Kidney (tissue), 14 donors: Measurements from ENCODE around the gene ZFP69B. TPM values are rescaled to one million over a fixed set of nuclear protein-coding genes. Genes with fewer than 3 reads are reported as not detected.
A peak's percentile ranks its signal among the peaks of the same experiment; 100 is the strongest.

Experiments used
- DNase-seq, 5 donors: peaks; one replicate each; pipeline ENCODE4 v3.0.0-alpha.2; 2013 to 2020
- FAIRE-seq: peaks from 2 replicates; lab custom pipeline; 2012; peaks lifted over from hg19 to GRCh38; lab: Jason Lieb, UNC
- H3K27ac ChIP-seq, 2 donors: one replicate each; pipeline ENCODE4 v1.7.0; 2013; ENCODE audit warnings: low read depth in 2 of 2, low read length in 2 of 2, inconsistent platforms in 1 of 2
- H3K27me3 ChIP-seq: one replicate; pipeline ENCODE4 v1.7.1; 2013; ENCODE audit warnings: low read length, inconsistent platforms; ENCODE audit not compliant: control insufficient read depth, insufficient read depth
- H3K36me3 ChIP-seq, 3 donors: one replicate each; pipeline versions ENCODE4 v1.7.0 to v1.7.1; 2013; ENCODE audit warnings: low read length in 3 of 3, control low read depth in 1 of 3, inconsistent platforms in 1 of 3; ENCODE audit not compliant: insufficient read depth in 3 of 3, control insufficient read depth in 2 of 3
- H3K4me1 ChIP-seq, 3 donors: one replicate each; pipeline versions ENCODE4 v1.7.0 to v1.7.1; 2013; ENCODE audit warnings: low read length in 3 of 3, inconsistent platforms in 1 of 3, low read depth in 1 of 3; ENCODE audit not compliant: control insufficient read depth in 2 of 3, insufficient read depth in 2 of 3
- H3K4me3 ChIP-seq, 3 donors: one replicate each; pipeline versions ENCODE4 v1.7.0 to v1.8.1; 2013; ENCODE audit warnings: low read length in 3 of 3, control low read depth in 1 of 3, inconsistent platforms in 1 of 3
- H3K9ac ChIP-seq, 3 donors: one replicate each; pipeline versions ENCODE4 v1.7.0 to v1.7.1; 2013; ENCODE audit warnings: low read length in 3 of 3, control low read depth in 1 of 3, inconsistent platforms in 1 of 3
- H3K9me3 ChIP-seq, 3 donors: one replicate each; pipeline versions ENCODE4 v1.7.0 to v1.7.1; 2013; ENCODE audit warnings: low read length in 3 of 3, control low read depth in 1 of 3, inconsistent platforms in 1 of 3; ENCODE audit not compliant: control insufficient read depth in 2 of 3, insufficient read depth in 1 of 3
- intact Hi-C: fragments of 100-400 bp; cut with DNase I; formaldehyde crosslinking; loops from one replicate; pipeline ENCODE4 v1.11.1; 2022
- polyA plus RNA-seq: library from polyadenylated mRNA; stranded (reverse); fragments of 350-450 nt; fragmentation: Illumina TruSeq; extraction: RNeasy Lipid Tissue Mini Kit (QIAGEN cat#74804); gene quantifications from one replicate; pipeline ENCODE4 v1.2.3, GENCODE V29; 2014; ENCODE audit warnings: low read depth, low replicate concordance; ENCODE audit not compliant: insufficient read depth
- total RNA-seq: library from RNA; stranded (reverse); fragmentation: NEBNext Ultra II Directional; extraction: Animal tissue kit (Norgen Biotek cat#: 25700); gene quantifications from one replicate; pipeline ENCODE4 v1.2.1, GENCODE V29; 2021
- TF ChIP-seq, protein P1 (sequence below): IDR thresholded peaks from 3 replicates; pipeline ENCODE4 v1.5.1; 2012; ENCODE audit warnings: mild to moderate bottlenecking, moderate library complexity, borderline replicate concordance; ENCODE audit not compliant: insufficient read depth; ENCODE audit errors: extremely low read depth
- donor health status: control.
- donor health status: control.
- donor health status: control.
- donor health status: control.
- donor health status: control.
- donor health status: DM: yes; HTN: yes; CAD: no.
- donor health status: Normal renal cell carcinoma (clear cell type).

ZFP69B gene
- total and polyA plus RNA-seq, 2 donors from 2014 or later: 0.62 to 2.1 TPM

DNA sequence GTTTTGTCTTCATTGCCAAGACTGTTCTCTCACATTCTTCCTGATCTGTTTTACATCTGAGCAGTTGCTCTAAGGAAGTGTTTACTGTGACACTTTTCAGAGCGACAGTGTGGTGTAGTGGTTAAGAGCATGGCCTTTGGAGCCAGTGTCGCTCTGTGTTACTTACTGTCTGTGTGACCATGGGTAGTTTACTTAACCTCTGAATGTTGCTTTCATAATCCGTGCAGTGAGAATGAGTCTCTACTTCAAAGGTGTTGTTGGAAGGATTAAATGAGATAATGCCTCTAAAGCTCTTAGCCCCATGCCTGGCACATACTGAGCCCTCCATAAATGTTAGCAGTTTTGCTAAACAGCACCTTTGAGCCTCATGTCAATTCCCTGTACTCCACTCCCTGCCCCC, 35.9 kb upstream of the ZFP69B start:
- FAIRE-seq: no peak
- intact Hi-C loops: no loop called here
- TF ChIP-seq, protein P1, sequence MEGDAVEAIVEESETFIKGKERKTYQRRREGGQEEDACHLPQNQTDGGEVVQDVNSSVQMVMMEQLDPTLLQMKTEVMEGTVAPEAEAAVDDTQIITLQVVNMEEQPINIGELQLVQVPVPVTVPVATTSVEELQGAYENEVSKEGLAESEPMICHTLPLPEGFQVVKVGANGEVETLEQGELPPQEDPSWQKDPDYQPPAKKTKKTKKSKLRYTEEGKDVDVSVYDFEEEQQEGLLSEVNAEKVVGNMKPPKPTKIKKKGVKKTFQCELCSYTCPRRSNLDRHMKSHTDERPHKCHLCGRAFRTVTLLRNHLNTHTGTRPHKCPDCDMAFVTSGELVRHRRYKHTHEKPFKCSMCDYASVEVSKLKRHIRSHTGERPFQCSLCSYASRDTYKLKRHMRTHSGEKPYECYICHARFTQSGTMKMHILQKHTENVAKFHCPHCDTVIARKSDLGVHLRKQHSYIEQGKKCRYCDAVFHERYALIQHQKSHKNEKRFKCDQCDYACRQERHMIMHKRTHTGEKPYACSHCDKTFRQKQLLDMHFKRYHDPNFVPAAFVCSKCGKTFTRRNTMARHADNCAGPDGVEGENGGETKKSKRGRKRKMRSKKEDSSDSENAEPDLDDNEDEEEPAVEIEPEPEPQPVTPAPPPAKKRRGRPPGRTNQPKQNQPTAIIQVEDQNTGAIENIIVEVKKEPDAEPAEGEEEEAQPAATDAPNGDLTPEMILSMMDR: no peak

DNA sequence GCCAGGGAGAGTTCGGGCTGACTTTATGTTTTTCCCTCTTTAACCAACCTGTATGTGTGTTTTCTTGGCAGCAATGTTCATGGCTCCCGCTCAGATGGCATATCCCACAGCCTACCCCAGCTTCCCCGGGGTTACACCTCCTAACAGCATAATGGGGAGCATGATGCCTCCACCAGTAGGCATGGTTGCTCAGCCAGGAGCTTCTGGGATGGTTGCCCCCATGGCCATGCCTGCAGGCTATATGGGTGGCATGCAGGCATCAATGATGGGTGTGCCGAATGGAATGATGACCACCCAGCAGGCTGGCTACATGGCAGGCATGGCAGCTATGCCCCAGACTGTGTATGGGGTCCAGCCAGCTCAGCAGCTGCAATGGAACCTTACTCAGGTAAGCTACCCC, 33.6 kb upstream of the ZFP69B start:
- no peaks in the 10 kb centered on the region for H3K27me3 ChIP-seq
- intact Hi-C loops: no loop called here
- TF ChIP-seq, protein P1: no peak

More for the DNA sequence above, 35.9 kb upstream of the ZFP69B start:
- DNase-seq: no peak
- Histone ChIP-seq H3K4me1 (no peaks in the 10 kb centered on the region), H3K27me3 (no peaks in the 10 kb centered on the region), H3K4me3 (no peak overlapping the region), H3K27ac (no peak overlapping the region), H3K9me3 (no peaks in the 10 kb centered on the region), H3K36me3 (peaks cover 0 to 18% (median 2%) of the 10 kb centered on the region in 3 donors), H3K9ac (no peak overlapping the region)

DNA sequence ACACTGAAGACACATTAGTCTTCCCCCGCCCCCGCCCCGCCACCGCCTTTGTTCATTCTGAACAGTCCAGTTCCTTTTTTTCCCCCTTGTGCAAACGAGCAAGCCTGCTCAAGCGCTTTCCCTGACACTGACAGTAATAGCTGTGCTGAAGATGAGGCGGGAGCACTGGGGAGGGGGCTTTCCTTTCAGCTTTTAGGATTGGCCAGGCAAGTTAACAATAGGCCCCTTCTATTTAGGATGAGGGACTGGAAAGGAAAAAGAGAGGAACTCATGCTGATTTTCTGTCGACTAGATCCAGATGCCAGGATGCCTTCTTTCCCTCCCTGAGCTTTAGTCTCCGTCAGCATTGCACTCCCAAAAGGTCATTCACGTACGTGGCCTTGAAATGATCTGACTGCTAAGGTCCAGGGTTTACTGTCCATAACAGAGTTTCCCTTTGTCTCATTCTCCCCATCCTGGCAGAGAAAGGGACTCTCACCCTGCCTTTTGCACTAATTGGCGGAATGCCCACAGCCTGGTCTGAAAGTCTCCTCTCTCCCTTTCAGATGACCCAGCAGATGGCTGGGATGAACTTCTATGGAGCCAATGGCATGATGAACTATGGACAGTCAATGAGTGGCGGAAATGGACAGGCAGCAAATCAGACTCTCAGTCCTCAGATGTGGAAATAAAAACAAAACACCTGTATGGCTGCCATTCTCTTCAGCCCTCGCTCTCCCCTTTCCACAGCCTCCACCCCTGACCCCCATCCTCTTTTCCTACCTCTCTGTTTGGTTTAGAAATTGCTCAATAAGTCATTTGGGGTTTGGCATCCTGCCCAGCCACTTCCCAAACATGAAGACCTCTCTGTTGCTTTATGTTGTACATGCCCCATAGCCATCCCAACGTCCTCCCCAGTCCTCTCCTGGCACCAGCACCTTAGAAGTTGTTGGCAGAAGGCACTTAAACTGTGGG, 28.6 kb upstream of the ZFP69B start:
- Histone ChIP-seq H3K9ac (no peak overlapping the region), H3K27ac (no peak overlapping the region), H3K36me3 (peaks cover 0 to 7% (median 3%) of the 10 kb centered on the region in 3 donors), H3K27me3 (no peaks in the 10 kb centered on the region), H3K4me1 (no peaks in the 10 kb centered on the region), H3K9me3 (no peaks in the 10 kb centered on the region), H3K4me3 (no peak overlapping the region)
- TF ChIP-seq, protein P1: no peak
- intact Hi-C loops: no loop called here
- FAIRE-seq: no peak
- DNase-seq: peak in 1 of 5 donors; percentile 4

More for the DNA sequence above, 33.6 kb upstream of the ZFP69B start:
- DNase-seq: no peak
- no peaks in the 10 kb centered on the region for H3K4me1 ChIP-seq
- no peak overlapping the region for H3K9ac ChIP-seq
- peaks cover 0 to 18% (median under 1%) of the 10 kb centered on the region in 3 donors for H3K36me3 ChIP-seq
- no peaks in the 10 kb centered on the region for H3K9me3 ChIP-seq
- no peak for FAIRE-seq
- H3K4me3 ChIP-seq: no peak overlapping the region
- no peak overlapping the region for H3K27ac ChIP-seq
